Measurements from ENCODE around the gene INTS14. TPM values are rescaled to one million over a fixed set of nuclear protein-coding genes. Genes with fewer than 3 reads are reported as not detected.
"Not testable (repeated sequence)": the region's sequence is repeated elsewhere in the genome, so short reads cannot be mapped to it uniquely, and the experiment has no call there.

The INTS14 gene
- total RNA-seq, 1 donor from 2014 or later = 32.2 TPM

DNA sequence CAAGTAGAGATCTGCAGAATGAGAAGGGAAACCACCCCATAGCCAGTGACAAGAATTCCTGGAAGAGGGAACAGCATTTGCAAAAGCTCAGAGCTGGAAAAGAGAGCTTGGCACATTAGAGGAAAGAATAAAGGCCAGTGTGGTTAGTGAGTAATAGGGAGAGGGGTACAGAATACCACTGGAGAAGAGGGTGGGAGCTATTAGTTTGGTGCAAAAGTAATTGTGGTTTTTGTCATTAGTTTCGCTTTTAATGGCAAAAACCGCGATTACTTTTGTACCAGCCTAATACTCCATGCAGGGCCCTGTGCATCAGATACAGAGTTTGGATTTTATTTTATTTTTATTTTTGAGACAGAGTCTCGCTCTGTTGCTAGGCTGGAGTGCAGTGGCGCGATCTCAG, 20.6 kb upstream of the INTS14 start:
- DNase-seq (ENCODE audit: low read depth, low spot score) = no peak

DNA sequence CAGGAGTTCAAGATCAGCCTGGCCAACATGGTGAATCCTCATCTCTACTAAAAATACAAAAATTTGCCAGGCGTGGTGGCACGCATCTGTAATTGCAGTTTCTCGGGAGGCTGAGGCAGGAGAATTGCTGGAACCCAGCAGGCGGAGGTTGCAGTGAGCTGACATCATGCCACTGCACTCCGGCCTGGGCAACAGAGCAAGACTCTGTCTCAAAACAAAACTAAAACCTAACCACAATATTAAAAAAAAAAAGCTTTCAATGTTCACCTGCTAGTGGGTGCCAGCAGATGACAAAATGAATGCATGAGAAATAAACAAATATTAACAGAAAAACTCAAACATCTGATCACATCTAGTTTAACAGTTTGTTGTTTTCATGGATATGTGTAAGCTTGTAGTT, 19.8 kb upstream of the INTS14 start:
- no peak for DNase-seq (ENCODE audit: low read depth, low spot score)

DNA sequence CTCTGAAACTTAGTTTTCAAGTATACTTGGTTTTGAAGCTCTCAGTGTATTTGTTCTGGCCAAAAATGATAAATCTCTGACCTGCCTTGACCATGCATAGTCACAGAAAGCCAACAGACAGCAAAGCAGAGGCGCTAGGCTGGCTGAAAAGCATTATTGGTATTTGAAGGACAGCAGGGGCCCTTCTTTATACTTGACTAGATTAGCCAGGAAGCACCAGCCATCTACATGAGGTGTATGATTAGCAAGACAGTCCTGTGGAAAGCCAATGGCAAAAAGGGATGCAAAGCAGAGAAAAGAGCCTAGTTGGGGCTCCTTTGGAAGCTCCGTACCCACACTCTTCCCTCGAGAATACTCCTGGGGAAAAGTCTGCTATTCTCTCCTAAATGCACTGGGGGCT, 18.6 kb upstream of the INTS14 start:
- no peak for DNase-seq (ENCODE audit: low read depth, low spot score)

DNA sequence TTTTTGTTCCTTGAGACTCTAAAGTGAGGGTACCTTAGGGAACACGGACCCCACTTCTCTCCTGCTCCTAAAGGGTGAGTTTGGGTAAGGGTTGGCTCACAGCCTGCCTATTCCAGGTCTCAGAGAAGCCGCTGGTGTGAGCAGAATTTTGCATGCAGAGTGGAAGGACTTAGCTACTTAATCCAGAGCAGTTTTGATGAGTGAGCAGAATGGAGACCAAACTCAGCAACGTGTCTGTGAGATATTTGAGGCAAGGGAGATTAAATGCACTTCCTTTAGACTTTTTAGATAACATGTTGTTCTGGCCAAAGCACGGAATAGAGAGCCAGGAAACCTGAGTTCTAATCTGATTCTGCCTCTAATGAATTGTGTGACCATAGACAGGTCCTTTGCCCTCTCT, 15.9 kb upstream of the INTS14 start:
- DNase-seq (ENCODE audit: low read depth, low spot score) = no peak

DNA sequence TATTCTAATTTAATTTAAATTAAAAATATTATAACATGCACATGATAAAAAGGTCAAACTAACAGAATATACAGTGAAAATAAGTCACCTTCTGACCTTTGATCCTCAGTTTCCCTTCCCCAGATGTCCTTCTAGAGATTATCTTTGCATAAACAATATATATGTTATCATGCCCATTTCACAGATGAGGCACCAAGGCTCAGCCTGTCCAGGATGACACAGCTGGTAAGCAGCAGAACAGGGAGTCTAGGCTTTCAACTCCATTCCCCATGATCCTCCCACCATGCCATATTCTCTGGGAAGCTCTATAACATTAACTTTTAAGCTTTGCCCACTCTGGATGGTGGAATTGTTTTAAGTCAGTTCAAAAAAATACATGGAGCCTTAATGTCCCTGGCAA, 12.2 kb upstream of the INTS14 start:
- DNase-seq (ENCODE audit: low read depth, low spot score) = no peak

DNA sequence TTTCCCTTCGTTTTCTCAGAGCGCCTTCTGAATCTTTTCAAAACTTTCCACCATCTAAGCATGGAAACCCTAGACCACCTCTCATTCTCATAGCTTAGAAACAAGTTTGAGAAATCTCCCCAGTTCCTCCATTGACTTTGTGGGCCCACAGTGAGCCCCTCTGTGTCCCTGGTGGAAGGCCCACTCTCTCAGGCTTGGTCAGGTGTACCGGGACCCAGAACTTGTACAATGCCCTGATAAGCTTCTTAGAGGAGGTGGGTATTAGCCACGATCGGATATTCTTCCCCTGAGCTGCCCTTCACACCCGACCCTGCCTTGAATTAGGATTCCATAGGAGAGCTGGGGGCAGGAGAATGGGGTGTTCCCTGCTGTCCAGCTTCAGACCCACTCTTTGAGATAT, 10.7 kb upstream of the INTS14 start, which contains the start of gene SLC24A1:
TSS of gene SLC24A1 (plus strand) at position 301 of the 400 bp plus-strand sequence. CDS start 2,143 bp downstream, outside the sequence.
- no peak for DNase-seq (ENCODE audit: low read depth, low spot score)

DNA sequence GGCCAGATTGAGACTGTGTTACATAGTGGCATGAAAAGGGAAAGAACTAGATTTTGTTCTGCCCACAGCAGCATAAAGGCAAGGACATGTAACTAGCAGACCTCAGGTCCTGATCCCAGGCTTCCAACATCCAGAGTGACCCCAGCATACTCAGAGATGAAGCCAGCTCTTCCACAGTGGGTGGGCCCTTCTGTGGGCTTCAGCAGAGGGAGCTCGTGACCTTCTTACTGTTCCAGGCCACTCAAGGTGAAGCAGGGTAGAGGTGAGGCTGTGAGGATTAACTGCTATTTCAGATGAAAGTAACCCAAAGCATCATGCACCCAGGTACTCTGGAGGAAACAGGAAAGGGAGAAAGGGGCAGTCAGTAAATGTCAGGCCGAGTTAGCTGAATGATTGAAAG, 9.9 kb upstream of the INTS14 start:
- DNase-seq (ENCODE audit: low read depth, low spot score) = no peak

DNA sequence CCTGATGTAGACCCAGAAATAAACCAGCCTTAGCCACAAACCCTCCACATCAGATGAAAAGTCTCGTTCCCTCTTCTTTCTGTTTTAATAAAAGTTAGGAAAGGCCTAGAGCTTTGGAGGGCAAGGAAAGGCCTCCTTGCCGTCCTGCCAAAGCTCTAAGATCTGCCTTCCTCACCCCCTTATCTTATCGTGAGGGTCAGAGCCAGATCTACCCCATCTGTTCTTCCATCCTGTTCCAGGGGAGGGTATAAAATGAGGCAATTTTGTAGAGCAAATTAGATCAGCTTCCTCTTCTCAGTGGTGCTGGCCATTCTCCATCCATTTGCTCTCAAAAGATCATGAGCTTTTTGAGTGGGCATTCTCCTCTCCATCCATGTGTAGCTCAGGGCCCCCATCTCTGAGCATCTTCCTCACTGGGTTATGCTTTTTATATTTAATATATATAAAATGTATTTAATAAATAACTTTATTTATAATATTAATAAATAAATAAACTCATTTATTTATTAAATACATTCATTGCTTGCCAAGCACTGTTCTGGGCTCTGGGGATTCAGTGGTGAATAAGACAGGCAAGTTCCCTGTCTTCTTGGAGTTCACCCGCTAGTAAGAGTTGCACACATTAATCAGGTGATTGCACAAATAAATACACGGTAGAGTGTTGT, 8.8 kb upstream of the INTS14 start:
- no peak for DNase-seq (ENCODE audit: low read depth, low spot score)

DNA sequence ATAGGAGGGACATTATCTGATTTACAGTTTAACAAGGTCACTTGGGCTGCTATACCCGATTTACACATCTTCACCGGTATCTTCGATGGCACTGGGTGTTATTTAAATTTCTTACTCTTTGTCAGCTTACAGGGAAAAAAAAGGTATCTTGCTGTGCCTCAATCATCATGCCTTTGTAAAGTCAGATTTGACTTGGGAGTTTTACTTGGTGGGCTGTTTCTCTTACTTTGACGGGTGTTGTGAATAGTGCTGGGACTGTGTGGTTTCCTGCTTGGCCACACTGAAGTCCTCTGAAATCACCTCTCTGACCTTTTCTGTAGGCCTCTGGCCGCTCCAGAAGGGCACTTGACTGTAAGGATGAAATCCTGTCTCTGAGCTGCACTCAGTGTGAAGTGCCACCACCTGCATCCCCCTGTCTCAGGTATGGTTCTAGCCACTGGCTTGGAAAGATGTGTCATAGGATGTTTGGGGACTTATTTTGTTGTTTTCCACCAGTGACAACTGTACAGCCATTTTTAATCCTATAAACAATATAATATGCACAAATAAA, 7.7 kb upstream of the INTS14 start:
- no peak for DNase-seq (ENCODE audit: low read depth, low spot score)

DNA sequence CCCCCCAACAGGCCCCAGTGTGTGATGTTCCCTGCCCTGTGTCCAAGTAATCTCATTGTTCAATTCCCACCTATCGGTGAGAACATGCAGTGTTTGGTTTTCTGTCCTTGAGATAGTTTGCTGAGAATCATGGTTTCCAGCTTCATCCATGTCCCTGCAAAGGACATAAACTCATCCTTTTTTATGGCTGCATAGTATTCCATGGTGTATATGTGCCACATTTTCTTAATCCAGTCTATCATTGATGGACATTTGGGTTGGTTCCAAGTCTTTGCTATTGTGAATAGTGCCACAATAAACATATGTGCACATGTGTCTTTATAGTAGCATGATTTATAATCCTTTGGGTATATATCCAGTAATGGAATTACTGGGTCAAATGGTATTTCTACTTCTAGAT, 5.0 kb upstream of the INTS14 start:
- DNase-seq (ENCODE audit: low read depth, low spot score) = not testable (repeated sequence)

DNA sequence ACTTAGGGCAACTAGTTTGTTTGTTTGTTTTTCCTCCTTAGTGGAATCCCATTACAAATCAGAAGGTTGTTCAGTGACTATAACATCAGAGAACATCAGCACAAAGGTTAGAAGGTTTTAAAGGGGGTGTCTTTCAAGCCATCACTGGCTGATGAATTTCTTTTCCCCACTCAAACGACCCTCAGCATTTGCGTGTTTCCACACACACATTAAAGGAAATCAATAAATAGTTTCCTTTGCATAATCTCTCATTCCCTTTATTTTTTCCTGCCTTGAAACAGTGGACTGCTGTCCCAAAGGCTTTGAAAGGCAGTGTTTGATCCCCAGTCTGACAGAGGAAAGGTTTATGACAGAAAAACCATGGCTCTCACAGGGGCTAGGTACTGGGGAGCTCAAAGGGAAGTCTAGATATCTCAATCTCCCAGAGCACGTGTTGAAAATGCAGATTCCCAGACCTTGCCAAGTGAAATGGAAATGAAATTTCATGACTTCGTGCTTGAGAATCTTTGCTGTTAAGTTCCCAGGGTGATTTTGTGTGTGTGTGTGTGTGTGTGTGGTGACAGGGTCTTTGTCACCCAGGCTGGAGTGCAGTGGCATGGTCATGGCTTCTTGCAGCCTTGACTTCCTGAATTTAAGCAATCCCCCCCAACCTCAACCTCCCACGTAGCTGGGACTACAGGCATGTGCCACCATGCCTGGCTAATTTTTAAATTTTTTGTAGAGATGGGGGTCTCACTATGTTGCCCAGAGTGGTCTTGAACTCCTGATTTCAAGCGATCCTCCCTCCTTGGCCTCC, 2.2 kb upstream of the INTS14 start:
- DNase-seq (ENCODE audit: low read depth, low spot score) = no peak

DNA sequence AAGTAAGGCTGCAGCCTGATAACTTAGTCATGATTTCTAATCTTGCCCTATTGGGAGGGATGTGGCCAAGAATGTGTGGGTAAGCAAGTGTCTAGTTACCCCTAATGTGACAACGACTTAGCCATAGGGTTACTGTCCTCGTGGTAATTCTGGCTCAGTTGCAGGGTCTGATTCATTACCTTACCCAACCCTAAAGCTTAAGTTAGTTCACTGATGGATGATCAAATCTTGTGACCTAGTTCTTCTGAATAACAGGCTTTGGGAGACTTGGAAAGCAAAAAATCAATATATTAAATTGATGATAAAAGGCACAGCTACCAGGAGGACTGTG, 1.6 kb upstream of the INTS14 start:
- DNase-seq (ENCODE audit: low read depth, low spot score) = no peak

DNA sequence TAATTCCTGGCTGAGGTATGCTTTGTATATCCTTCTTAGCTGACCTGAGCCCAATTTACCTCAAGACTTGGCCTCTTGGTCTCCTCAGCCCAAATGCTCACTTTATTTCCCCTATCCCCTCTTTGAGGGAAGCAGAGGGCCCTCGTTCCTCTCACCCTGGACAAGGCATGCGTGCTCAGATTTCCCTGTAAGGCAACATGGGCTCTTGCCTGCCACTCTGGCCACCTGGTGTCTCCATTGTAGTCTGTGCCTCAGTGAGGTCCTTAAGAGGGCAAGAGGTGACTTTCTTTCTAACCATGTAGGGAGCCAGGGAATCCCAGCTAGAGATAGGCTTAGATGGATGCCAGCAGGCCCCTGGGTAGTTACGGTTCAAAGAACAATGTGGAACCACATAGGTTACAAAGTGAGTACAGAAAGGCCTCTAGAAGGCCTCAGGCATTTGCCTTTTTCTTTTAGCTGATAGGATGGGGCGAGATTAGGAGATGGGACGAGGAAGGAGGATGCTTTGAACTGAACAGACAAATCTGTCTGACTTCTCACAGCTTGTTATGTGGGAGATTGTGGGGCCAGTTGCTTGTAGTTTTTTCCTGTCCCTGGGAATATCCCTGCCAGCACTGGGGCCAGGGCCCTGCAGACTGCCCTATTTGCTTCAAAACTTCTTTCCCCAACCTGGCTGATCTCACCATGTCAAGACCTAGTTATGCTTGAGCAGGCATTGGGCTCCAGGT, 1.1 kb upstream of the INTS14 start:
- no peak for DNase-seq (ENCODE audit: low read depth, low spot score)

DNA sequence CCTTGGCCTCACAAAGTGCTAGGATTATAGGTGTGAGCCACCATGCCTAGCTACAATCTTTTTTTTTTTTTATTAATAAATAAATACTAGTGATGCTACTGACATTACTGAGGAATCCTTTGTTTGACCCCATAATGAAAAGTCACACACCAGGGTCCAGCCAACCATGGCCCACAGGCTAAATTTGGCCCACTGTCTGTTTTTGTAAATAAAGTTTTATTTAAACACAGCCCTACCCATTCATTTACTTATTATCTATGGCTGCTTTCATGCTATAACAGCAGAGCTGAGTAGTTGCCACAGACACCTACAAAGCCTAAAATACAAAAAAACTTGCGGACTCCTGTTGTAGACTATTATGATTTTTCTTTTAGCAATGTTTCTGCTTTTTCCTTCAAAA, 7.4 kb downstream of the INTS14 start:
- DNase-seq (ENCODE audit: low read depth, low spot score) = no peak

DNA sequence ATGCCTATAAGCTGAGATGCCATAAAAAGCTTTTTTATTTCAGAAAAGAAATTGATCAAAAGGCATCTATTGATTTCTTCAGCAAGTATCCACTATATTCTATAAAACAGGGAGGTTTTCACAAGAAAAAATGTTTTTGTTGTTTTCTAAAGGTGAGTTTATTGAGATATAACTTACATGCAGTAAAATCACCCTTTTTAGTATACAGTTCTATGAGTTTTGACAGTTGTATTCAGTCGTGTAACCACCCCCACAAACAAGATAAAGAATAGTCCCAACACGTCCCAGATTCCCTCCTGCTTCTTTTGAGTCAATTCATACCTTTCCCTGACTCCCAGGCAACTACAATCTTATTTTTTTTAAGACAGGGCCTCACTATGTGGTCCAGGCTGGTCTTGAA, 7.8 kb downstream of the INTS14 start:
- DNase-seq (ENCODE audit: low read depth, low spot score) = no peak

DNA sequence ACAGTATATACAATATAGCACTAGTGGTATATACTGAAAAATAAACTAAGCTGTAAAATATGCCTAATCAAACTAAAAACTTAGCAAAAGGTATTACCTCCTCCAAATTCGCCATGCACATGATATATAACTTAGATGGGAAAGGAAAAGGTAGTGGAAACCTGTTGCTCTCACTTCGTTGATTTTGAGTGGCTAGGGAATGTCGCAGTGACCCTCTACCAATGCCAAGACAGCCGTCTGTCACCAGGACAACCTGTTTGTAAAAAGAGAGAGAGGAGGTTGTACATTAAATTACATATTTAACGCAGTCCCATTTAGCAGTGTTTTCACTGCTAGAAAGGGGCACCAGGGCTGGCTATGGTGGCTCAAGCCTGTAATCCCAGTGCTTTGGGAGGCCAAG, 11.3 kb downstream of the INTS14 start:
- DNase-seq (ENCODE audit: low read depth, low spot score) = no peak

DNA sequence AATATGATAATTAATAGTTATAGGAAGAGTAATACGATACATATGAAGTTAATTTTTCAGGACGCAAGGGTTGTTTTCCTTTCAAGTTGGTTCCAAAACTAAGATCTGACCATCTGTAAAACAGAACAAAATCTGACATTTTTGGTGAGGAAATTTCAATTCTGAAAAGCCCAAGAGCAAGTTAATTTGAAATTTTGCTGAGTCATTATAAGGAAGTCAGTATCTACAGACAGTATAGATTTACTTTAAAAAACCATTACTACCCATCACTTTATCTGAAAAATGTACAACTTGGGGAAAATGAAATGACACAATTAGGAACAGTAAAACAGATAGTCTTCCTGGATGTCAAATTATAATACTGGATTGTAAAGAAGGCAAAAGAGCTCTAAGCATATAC, 12.5 kb downstream of the INTS14 start:
- no peak for DNase-seq (ENCODE audit: low read depth, low spot score)

DNA sequence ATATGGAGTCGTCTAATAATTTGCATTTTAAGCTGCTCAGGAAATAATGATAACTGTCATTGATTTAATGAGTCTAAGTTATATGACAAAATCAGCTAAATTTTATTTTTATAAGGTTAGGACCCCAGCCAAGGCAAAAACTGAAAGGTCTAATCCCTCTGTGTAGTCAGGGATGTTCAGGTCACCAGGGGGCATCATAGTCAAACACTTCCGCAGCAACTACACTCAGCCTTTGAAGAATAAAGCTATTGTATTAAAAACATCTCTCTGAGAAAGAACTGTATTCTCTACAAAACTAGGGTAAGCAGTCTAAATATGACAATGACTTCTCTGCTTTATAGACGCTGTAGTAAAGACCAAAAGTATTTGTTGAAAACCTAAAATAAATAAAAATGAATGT, 15.0 kb downstream of the INTS14 start:
- no peak for DNase-seq (ENCODE audit: low read depth, low spot score)

DNA sequence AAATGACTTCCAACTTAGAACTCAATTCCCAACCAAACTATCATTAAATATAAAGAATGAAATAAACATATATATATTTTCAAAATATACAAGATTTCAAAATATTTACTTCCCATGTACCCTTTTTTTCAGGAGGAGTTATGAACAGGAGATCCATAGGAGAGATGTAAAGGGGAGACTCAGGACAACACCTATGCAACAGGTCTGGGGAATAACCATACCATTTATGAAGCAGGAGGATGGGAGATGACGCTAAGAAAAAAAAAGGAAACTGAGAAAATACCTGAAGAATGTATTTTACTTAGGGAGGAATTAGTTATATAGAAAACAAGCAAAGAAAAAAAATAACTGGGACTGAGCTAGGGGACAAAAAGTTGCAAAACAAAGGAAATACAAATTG, 23.8 kb downstream of the INTS14 start:
- no peak for DNase-seq (ENCODE audit: low read depth, low spot score)

DNA sequence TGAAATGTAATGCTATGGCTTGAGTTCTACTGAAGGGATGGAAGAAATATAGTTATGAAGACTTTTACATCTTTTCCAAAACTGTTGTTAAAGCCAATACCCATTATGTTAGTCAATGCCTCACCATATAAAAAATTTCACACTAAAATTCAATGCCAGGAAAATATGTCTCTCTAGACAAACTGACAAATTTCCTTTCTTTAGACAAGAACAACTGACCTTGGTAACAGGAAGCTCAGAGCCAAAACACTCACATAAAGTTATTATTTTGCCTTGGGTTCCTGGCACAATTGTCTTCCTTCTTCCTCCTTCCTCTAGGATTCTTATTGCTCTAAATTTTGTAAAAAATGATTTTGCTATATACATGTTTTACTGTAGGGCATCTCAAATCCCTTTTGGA, 26.7 kb downstream of the INTS14 start:
- DNase-seq (ENCODE audit: low read depth, low spot score) = no peak

DNA sequence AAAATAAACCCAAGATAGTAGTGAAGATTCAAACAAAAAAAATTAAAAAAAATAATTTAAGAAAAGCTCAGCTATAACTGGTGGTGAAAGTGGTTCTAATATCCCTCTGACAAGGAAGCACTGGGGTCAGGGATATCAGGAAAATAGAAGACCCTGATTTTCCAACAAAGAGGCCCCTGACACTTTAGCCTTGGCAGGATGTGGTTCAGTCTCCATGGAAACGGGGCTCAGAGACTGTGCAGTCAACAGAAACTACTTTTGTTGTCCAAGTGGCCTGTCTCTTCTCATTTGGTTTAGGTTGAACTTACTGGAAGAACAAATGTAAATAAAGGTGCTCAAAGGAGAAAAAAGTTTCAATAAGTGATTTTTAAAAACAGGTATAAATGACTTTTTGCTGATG, 27.2 kb downstream of the INTS14 start:
- peak; percentile 36 for DNase-seq (ENCODE audit: low read depth, low spot score)

DNA sequence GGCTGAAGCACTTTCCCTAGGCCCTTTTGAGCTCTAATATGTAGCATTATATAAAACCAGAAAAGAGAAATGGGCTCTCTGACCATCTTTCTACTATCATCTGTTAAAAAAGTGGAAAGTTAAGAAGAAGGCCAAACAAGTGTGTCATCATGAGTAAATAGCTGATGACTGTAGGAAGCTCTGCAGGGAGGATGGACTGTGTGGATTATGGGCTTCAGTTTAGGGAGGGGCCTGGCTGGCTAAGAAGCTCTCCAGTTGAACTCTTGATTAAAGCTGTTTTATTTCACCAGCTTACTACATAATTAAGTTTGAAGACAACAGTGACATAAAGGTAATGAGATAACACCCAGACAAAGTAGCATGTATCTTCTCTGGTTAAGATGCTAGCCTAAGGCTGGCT, 30.6 kb downstream of the INTS14 start:
- no peak for DNase-seq (ENCODE audit: low read depth, low spot score)

Measured in pulmonary artery endothelial cell (primary cell).